GM23248 (cell line): ENCODE measurements around the gene TCHP.

Source experiments
- EZH2 ChIP-seq: fragments of 200-600 bp; sonication (generic); IDR thresholded peaks from 2 replicates; pipeline ENCODE4 v1.6.1; 2018; ENCODE audit warnings: antibody characterized with exemption, mild to moderate bottlenecking; ENCODE audit not compliant: insufficient read depth, poor library complexity, severe bottlenecking
- EZH2phosphoT487 ChIP-seq: fragments of 200-600 bp; sonication (generic); IDR thresholded peaks from 2 replicates; pipeline ENCODE4 v1.6.1; 2018; ENCODE audit warnings: antibody characterized with exemption, moderate library complexity, mild to moderate bottlenecking, low read depth; ENCODE audit not compliant: insufficient read depth

- TF ChIP-seq EZH2: no peak
- TF ChIP-seq EZH2phosphoT487: no peak
Observed at GRCh38 chr12:109949089-109949488, 49.0 kb downstream of the TCHP start.
